ENCODE measurements around the gene MAFF.

MAFF gene

DNA sequence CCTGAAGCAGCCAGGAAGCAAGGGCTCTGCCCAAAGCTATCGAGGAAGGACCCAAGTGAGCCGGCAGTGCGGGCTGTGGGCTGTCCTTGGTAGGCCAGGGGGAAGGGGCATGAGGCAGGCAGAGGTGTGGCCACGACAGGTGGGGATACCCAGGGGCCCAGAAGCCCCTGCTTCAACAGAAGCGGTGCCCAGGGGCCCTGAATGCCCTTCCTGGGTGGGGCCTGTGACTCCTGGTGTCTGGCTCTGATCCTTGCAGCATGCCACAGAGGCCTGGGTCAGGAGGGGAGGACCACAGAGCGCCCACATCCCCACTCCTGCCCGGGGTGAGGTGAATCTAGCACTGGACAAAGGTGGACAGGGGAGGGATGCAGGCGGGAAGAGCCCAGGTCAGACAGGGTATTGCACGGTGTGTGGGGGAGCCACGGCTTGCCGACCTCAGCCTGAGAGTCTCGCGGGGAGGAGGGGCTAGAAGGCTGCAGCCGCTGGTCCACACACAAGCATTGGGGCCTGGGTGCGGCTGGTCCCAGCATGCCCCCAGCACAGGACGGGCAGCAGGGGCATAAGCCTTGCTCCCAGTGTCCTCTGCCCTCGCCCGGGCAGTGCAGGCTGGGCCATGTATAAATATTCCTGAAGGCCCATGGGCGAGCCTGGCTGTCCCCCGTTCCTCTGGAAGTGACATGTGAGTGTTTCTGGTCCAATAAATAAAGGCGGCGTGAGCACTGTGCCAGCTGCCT lies 19.0 kb downstream of the MAFF start:
- Histone ChIP-seq H3K9me3 (no peaks in the 10 kb centered on the region), H3K27me3 (no peaks in the 10 kb centered on the region), H3K4me3 (ENCODE audit: low read depth in 1 of 2, low read length in 1 of 2) (no peak overlapping the region), H3K4me1 (ENCODE audit: control insufficient read depth in 1 of 2, insufficient read depth in 1 of 2, low read depth in 1 of 2, low read length in 1 of 2) (peaks cover 36% of the 10 kb centered on the region in 2 experiments), H3K27ac (no peak overlapping the region), H3K36me3 (peaks cover 54% of the 10 kb centered on the region)
- TF ChIP-seq, protein P1, sequence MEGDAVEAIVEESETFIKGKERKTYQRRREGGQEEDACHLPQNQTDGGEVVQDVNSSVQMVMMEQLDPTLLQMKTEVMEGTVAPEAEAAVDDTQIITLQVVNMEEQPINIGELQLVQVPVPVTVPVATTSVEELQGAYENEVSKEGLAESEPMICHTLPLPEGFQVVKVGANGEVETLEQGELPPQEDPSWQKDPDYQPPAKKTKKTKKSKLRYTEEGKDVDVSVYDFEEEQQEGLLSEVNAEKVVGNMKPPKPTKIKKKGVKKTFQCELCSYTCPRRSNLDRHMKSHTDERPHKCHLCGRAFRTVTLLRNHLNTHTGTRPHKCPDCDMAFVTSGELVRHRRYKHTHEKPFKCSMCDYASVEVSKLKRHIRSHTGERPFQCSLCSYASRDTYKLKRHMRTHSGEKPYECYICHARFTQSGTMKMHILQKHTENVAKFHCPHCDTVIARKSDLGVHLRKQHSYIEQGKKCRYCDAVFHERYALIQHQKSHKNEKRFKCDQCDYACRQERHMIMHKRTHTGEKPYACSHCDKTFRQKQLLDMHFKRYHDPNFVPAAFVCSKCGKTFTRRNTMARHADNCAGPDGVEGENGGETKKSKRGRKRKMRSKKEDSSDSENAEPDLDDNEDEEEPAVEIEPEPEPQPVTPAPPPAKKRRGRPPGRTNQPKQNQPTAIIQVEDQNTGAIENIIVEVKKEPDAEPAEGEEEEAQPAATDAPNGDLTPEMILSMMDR (IDR thresholded peaks at IDR 0.05): no peak

DNA sequence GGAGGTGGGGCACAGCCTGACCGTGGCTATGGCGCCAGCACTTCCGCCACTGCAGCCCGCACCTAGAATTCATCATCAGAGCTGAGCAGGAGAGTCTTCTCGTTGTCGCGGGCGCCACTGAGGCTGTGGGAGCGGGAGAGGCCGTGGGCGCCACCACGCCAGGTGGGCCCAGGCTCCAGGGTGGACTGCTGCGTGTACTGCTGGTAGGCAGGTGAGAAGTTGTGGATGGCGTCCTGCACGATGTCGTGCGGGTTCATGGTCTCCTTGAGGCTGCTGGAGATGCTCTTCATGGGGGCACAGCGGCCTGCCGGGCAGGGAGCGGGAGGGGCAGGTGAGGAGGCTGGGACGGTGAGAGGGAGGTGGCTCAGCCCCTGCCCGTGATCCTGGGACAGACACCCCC lies 19.6 kb downstream of the MAFF start:
- TF ChIP-seq, protein P1 (IDR thresholded peaks at IDR 0.05): no peak
- peaks cover 59% of the 10 kb centered on the region for H3K36me3 ChIP-seq
- H3K27me3 ChIP-seq: no peaks in the 10 kb centered on the region
- H3K4me3 ChIP-seq (ENCODE audit: low read depth in 1 of 2, low read length in 1 of 2): no peak overlapping the region
- no peak overlapping the region for H3K27ac ChIP-seq
- no peaks in the 10 kb centered on the region for H3K9me3 ChIP-seq
- peaks cover 30% of the 10 kb centered on the region in 2 experiments for H3K4me1 ChIP-seq (ENCODE audit: control insufficient read depth in 1 of 2, insufficient read depth in 1 of 2, low read depth in 1 of 2, low read length in 1 of 2)

DNA sequence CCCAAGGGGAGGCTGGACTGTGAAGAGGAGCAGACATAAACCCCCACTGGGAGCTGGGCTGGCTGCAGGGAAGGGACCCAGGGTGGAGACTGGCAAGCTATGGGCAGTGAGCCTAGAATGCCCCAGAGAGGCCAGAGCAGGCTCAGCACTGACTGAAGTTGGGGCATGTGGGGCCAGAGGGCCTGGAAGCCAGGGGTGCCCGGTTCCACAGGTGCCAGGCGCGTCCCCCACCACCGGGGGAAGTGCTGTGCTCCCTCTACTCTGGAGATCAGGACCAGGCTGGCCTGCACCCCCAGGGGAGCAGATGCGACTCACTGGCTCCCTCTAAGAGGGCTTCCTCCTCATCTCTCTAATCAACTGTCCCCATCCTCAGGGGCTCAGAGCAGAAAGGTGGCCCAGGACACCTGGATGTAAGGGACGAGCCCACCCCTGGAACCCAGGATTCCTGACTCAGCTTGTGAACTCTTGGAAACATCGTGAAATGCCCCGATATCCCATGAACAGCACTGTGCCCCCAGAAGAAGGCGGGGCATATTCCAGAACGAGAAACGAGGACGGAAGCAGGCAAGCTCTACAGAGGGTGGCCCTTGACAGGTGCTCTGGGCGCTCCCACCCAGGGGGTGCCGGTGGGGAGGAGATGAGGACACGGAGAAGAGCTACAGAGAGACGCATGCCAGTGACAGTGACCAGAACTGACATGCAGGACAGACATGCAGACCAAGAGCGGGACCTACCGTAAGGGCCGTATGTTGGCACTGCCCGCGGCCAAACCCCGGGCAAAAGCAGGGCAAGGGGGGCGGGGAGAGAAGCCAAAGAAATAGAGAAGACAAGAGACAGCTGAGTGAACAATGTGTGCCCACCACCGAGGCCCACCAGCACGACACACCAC lies 20.4 kb downstream of the MAFF start:
- no peak overlapping the region for H3K27ac ChIP-seq
- TF ChIP-seq, protein P1 (IDR thresholded peaks at IDR 0.05): no peak

DNA sequence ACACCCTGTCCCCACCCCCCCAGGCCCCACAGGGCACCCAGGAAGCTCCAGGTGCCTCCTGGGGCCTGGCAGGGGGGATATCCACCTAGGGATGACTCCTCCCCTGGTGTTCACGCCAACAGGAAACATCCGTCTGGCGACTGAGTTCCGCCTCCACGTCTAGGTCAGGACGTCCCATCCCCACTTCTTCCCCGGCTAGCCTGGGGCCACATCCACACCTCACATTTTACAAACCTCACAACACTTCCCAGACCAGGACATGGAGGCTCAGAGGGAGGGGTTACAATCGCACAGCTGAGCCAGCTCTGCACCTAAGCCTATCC lies 21.0 kb downstream of the MAFF start:
- Histone ChIP-seq H3K4me1 (ENCODE audit: control insufficient read depth in 1 of 2, insufficient read depth in 1 of 2, low read depth in 1 of 2, low read length in 1 of 2) (peaks cover 23 to 25% of the 10 kb centered on the region in 2 experiments), H3K36me3 (peaks cover 73% of the 10 kb centered on the region), H3K27ac (no peak overlapping the region), H3K27me3 (no peaks in the 10 kb centered on the region), H3K9me3 (no peaks in the 10 kb centered on the region), H3K4me3 (ENCODE audit: low read depth in 1 of 2, low read length in 1 of 2) (no peak overlapping the region)
- TF ChIP-seq, protein P1 (IDR thresholded peaks at IDR 0.05): no peak

More for the DNA sequence above, 20.4 kb downstream of the MAFF start:
- no peaks in the 10 kb centered on the region for H3K27me3 ChIP-seq
- no peaks in the 10 kb centered on the region for H3K9me3 ChIP-seq
- peaks cover 67% of the 10 kb centered on the region for H3K36me3 ChIP-seq
- H3K4me1 ChIP-seq (ENCODE audit: control insufficient read depth in 1 of 2, insufficient read depth in 1 of 2, low read depth in 1 of 2, low read length in 1 of 2): peaks cover 25% of the 10 kb centered on the region in 2 experiments
- no peak overlapping the region for H3K4me3 ChIP-seq (ENCODE audit: low read depth in 1 of 2, low read length in 1 of 2)

DNA sequence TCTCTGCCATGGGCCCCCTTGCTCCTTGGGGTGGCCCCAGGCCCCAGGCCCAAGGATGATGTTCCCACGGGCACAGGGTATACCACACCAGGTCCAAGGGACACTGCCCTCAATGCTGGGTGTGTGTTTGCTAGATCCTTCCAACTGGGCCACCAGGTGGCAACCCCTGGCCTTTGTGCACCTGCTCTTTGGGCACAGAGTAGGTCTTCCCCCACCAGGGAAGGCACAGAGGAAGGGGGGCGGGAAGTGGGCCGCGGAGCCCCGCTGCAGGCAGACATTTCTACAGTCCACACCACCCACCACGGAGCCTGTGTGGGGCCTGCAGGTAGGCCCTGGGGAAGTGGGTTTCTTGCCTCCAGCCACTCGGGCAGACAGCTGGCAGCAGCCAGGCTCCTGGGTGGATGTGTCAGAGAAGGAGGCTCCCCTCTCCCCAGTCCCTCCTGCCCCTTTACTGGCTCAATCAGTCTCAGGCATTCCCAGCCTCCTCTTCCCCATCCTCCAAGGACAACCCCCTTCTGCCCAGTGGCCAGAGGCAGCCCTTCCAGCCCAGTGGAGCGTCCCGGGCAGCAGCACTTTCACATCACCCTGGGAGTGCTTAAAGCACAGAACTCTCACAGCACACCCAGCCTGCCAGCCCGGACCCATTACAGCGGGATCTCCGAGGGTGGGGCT lies 21.6 kb downstream of the MAFF start:
- Histone ChIP-seq H3K27ac (no peak overlapping the region), H3K4me3 (ENCODE audit: low read depth in 1 of 2, low read length in 1 of 2) (no peak overlapping the region), H3K27me3 (no peaks in the 10 kb centered on the region), H3K9me3 (no peaks in the 10 kb centered on the region), H3K4me1 (ENCODE audit: control insufficient read depth in 1 of 2, insufficient read depth in 1 of 2, low read depth in 1 of 2, low read length in 1 of 2) (peaks cover 17 to 18% of the 10 kb centered on the region in 2 experiments), H3K36me3 (peaks cover 79% of the 10 kb centered on the region)
- TF ChIP-seq, protein P1 (IDR thresholded peaks at IDR 0.05): no peak

Data from neutrophil (primary cell).